SK-N-SH (cell line): ENCODE measurements around the gene RASIP1. TPM values are rescaled to one million over a fixed set of nuclear protein-coding genes. Genes with fewer than 3 reads are reported as not detected.

ENCODE experiments used
- CTCF ChIA-PET: fragments of 300-600, 350-600 bp; formaldehyde crosslinking; extraction: SDS; loops from one replicate; lab custom pipeline; 2021; lab: Yijun Ruan, JAX
- POLR2A ChIA-PET: fragments of 350-600 bp; sonication (Branson Sonifier 250); formaldehyde crosslinking; extraction: SDS; loops from one replicate; lab custom pipeline; 2020; ENCODE audit warnings: antibody characterized with exemption, inconsistent platforms; lab: Yijun Ruan, JAX
- DNase-seq: peaks from one replicate; pipeline ENCODE4 v3.0.0; 2012
- H2AFZ ChIP-seq: fragments of 200-600 bp; sonication (generic); 2 replicates; pipeline ENCODE4 v1.8.1; 2016; ENCODE audit warnings: antibody characterized with exemption, mild to moderate bottlenecking, low read depth
- H3F3A ChIP-seq: fragments of 200-600 bp; sonication (generic); replicated peaks from 2 replicates; pipeline ENCODE3; 2016; ENCODE audit warnings: antibody characterized with exemption, mild to moderate bottlenecking; ENCODE audit not compliant: insufficient read depth
- H3K27ac ChIP-seq, 2 experiments: fragments of 200-500 bp in 1 of 2; fragments of 200-600 bp in 1 of 2; sonication (Bioruptor generic) in 1 of 2; sonication (generic), shearing (Covaris generic) in 1 of 2; 2 replicates each; pipeline versions ENCODE4 v1.5.1 to v1.6.1; 2014 to 2016; ENCODE audit warnings: low read depth in 2 of 2, inconsistent platforms in 1 of 2, low read length in 1 of 2, mild to moderate bottlenecking in 1 of 2, mixed read lengths in 1 of 2
- H3K27me3 ChIP-seq: fragments of 200-600 bp; sonication (generic), shearing (Covaris generic); 2 replicates; pipeline ENCODE4 v1.6.1; 2016; ENCODE audit warnings: mixed run types; ENCODE audit not compliant: insufficient read depth
- H3K36me3 ChIP-seq, 2 experiments: fragments of 200-500 bp in 1 of 2; fragments of 200-600 bp in 1 of 2; sonication (Bioruptor generic) in 1 of 2; sonication (generic) in 1 of 2; replicated peaks in 1 of 2; 2 replicates each; pipeline versions ENCODE3 to v1.5.1; 2014 to 2016; ENCODE audit warnings: low read length in 1 of 2, mild to moderate bottlenecking in 1 of 2; ENCODE audit not compliant: insufficient read depth in 2 of 2, control insufficient read depth in 1 of 2
- H3K4me1 ChIP-seq, 2 experiments: fragments of 200-500 bp in 1 of 2; fragments of 200-600 bp in 1 of 2; sonication (Bioruptor generic) in 1 of 2; sonication (generic), shearing (Covaris generic) in 1 of 2; 2 replicates each; pipeline versions ENCODE4 v1.5.1 to v1.6.1; 2014 to 2016; ENCODE audit warnings: low read depth in 1 of 2, low read length in 1 of 2, mixed run types in 1 of 2; ENCODE audit not compliant: insufficient read depth in 2 of 2, control insufficient read depth in 1 of 2
- H3K4me2 ChIP-seq: fragments of 200-600 bp; sonication (generic), shearing (Covaris generic); 2 replicates; pipeline ENCODE4 v1.6.1; 2017; ENCODE audit warnings: mixed run types
- H3K4me3 ChIP-seq, 2 experiments: fragments of 200-500 bp in 1 of 2; fragments of 200-600 bp in 1 of 2; sonication (Bioruptor generic) in 1 of 2; sonication (generic), shearing (Covaris generic) in 1 of 2; 2 replicates each; pipeline versions ENCODE4 v1.5.1 to v1.8.1; 2014 to 2016; ENCODE audit warnings: low read depth in 2 of 2, inconsistent platforms in 1 of 2, low read length in 1 of 2, mild to moderate bottlenecking in 1 of 2, mixed read lengths in 1 of 2, moderate library complexity in 1 of 2
- H3K79me2 ChIP-seq: fragments of 200-600 bp; sonication (generic); 2 replicates; pipeline ENCODE4 v1.8.1; 2017; ENCODE audit warnings: mild to moderate bottlenecking; ENCODE audit not compliant: insufficient read depth
- H3K9ac ChIP-seq: fragments of 200-600 bp; sonication (generic); 2 replicates; pipeline ENCODE4 v1.6.1; 2017; ENCODE audit warnings: mixed run types
- H3K9me2 ChIP-seq: fragments of 200-600 bp; sonication (generic); 2 replicates; pipeline ENCODE4 v1.6.1; 2017; ENCODE audit warnings: mixed run types
- H3K9me3 ChIP-seq: fragments of 200-600 bp; sonication (generic); 2 replicates; pipeline ENCODE4 v1.6.1; 2017; ENCODE audit warnings: mixed run types, mild to moderate bottlenecking, moderate library complexity
- H4K20me1 ChIP-seq: fragments of 200-600 bp; sonication (generic); 2 replicates; pipeline ENCODE4 v1.6.1; 2017; ENCODE audit warnings: mild to moderate bottlenecking, mixed run types; ENCODE audit not compliant: insufficient read depth
- FOSL2 ChIP-seq: IDR thresholded peaks from 2 replicates; pipeline ENCODE4 v1.4.0; 2012; ENCODE audit warnings: low read depth, mild to moderate bottlenecking, moderate library complexity, borderline replicate concordance
- FOXJ3 ChIP-seq: sonication (generic); formaldehyde crosslinking; IDR thresholded peaks from 2 replicates; pipeline ENCODE4 v1.5.1; 2020; ENCODE audit warnings: mild to moderate bottlenecking, missing genetic modification reagents
- GABPA ChIP-seq: IDR thresholded peaks from 2 replicates; pipeline ENCODE4 v1.4.0; 2012; ENCODE audit warnings: low read depth, mild to moderate bottlenecking
- IRF3 ChIP-seq: fragments of 150-350 bp; IDR thresholded peaks from 2 replicates; pipeline ENCODE4 v1.6.1; 2016; ENCODE audit warnings: mild to moderate bottlenecking, low read depth, low read length
- MXI1 ChIP-seq: IDR thresholded peaks from 2 replicates; pipeline ENCODE4 v1.6.1; 2012; ENCODE audit warnings: mild to moderate bottlenecking, low read depth, low read length, improper control_type of control experiment
- NRF1 ChIP-seq: IDR thresholded peaks from 2 replicates; pipeline ENCODE4 v1.6.1; 2012; ENCODE audit warnings: low read depth, mild to moderate bottlenecking, low read length
- POLR2AphosphoS5 ChIP-seq: IDR thresholded peaks from 2 replicates; pipeline ENCODE4 v1.6.1; 2012; ENCODE audit warnings: low read depth, low read length
- RFX5 ChIP-seq: IDR thresholded peaks from 2 replicates; pipeline ENCODE4 v1.6.1; 2012; ENCODE audit warnings: mild to moderate bottlenecking, improper control_type of control experiment, low read length
- RXRA ChIP-seq: IDR thresholded peaks from 2 replicates; pipeline ENCODE4 v1.4.0; 2012; ENCODE audit warnings: low read depth, mild to moderate bottlenecking, borderline replicate concordance
- SMC3 ChIP-seq: IDR thresholded peaks from 2 replicates; pipeline ENCODE4 v1.6.1; 2012; ENCODE audit warnings: low read depth, low read length, improper control_type of control experiment
- TAF1 ChIP-seq: IDR thresholded peaks from 2 replicates; pipeline ENCODE4 v1.6.1; 2012; ENCODE audit warnings: low read depth, mild to moderate bottlenecking, low read length, moderate library complexity, borderline replicate concordance
- TCF12 ChIP-seq: IDR thresholded peaks from 2 replicates; pipeline ENCODE4 v1.4.0; 2012
- TEAD4 ChIP-seq: IDR thresholded peaks from 2 replicates; pipeline ENCODE4 v1.4.0; 2012; ENCODE audit warnings: mild to moderate bottlenecking, borderline replicate concordance; ENCODE audit not compliant: insufficient read depth
- USF2 ChIP-seq: fragments of 150-350 bp; IDR thresholded peaks from 2 replicates; pipeline ENCODE4 v1.6.1; 2017; ENCODE audit warnings: antibody characterized with exemption, low read length, low read depth, borderline replicate concordance
- WGBS: methylation state at CpG from one replicate; pipeline ENCODE4 v1.1.6; 2017; ENCODE audit warnings: low lambda C conversion rate; 5-methylcytosine and 5-hydroxymethylcytosine counted together
- polyA plus RNA-seq, 3 experiments: library from polyadenylated mRNA; depleted of rRNA; stranded (reverse); fragments of >200 nt; gene quantifications; 2 replicates each; pipeline ENCODE4 v1.2.3, GENCODE V29; 2012
- TF ChIP-seq, protein P1 (sequence below): IDR thresholded peaks from 2 replicates; pipeline ENCODE4; 2012
- TF ChIP-seq, protein P2 (sequence below): IDR thresholded peaks from 2 replicates; pipeline ENCODE4 v1.4.0; 2012; ENCODE audit warnings: low read depth, borderline replicate concordance

RASIP1 gene
- polyA plus RNA-seq, 1 of the 3 experiments (the other 2 are of a cell fraction), result 0.41 TPM

DNA sequence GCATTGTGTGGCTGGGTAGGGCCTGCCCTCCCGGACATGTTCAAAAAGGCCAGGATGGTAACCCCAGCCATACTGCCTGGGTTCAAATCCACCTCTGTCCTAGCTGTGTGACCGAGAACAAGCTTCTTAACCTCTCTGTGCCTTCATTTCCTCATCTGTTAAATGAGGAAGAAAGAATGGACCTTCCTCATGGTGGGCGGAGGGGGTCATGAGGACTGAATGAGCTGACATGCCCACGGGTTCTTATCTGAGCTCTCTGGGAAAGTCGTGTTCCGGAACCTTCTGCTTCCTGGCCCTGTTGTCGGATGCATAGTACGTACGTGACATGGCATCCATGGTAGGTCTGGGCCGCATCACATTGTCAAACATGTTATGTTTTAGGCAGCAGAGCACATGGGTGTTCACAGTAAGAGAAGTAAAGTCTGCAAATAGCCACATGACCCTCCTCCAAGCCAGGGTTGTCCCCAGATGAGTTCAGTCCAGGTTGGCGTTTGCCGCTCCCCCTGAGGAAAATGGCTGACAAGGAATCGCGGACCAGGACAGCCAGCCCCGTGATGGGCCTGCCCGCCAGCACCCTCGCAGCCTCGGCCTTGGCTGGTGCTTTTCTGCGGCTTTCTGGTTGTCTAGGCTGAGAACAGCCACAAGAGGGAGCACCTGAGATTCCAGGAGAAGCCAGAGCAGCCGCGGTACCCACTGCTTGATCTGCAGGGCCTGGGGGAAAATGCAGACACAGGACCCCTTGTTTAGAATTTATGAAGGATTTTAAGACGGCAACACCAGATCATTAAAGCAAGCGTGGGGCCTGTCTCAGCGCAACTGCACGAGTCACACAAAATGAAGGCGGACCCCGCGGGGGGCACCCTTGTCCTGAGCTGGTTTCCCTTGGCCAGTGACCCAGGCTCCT, 65.2 kb downstream of the RASIP1 start (continued):
- TF ChIP-seq USF2 (no peak), TCF12 (no peak), TEAD4 (no peak)

DNA sequence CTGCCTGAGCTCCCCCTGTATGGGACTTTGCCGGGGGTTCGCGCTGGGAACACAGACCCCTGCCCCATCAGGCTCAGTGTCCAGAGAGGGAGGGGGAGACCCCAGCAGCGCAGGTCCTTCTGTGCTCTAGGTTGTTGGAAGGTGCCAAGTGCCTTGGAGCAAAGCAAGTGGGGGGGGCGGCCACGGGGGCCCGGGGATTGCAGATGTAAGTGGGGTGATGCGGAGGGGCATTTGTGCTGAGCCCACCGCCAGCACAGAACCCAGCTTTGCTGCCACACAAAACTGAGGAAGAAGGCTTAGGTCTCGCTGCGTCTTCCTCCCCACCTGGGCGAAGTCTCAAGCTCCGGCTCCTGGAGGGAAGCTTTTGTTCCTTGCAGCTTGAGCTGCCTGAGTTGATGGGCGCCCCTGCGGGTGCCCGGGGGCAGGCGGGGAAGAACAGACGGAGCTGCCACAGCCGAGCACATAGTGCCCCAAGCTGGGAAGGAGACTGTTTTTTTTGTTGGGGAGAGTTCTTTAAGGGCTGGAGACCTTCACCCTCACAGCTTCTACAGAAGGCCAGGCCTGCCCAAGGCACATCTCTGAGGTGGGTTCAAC, 66.1 kb downstream of the RASIP1 start:
- H3K4me2 ChIP-seq, result no peak overlapping the region
- H4K20me1 ChIP-seq, result no peaks in the 10 kb centered on the region
- H3K36me3 ChIP-seq, result no peaks in the 10 kb centered on the region
- ChIA-PET POLR2A (interaction anchor here (1.5 to 2.1 kb wide), 2 partner anchors 28 to 65 kb away, joined by 3 to 7 read pairs; partner anchors contain the start of gene CA11), CTCF (interaction anchor here (0.6 to 3.7 kb wide), 22 partner anchors 8 to 297 kb away, joined by 3 to 35 read pairs (median 4); partner anchors contain the start of genes BAX, CA11 and FUT2)
- no peaks in the 10 kb centered on the region for H3K27me3 ChIP-seq
- H3K4me1 ChIP-seq, result peaks cover 0 to 8% of the 10 kb centered on the region in 2 experiments; a peak in 1 of 4 replicates
- no peaks in the 10 kb centered on the region for H3K9me3 ChIP-seq
- WGBS, result 92% methylated on average over 13 of the region's 19 CpGs
- no peak overlapping the region for H3K27ac ChIP-seq
- H2AFZ ChIP-seq, result no peak overlapping the region
- no peak for DNase-seq
- TF ChIP-seq, protein P1, sequence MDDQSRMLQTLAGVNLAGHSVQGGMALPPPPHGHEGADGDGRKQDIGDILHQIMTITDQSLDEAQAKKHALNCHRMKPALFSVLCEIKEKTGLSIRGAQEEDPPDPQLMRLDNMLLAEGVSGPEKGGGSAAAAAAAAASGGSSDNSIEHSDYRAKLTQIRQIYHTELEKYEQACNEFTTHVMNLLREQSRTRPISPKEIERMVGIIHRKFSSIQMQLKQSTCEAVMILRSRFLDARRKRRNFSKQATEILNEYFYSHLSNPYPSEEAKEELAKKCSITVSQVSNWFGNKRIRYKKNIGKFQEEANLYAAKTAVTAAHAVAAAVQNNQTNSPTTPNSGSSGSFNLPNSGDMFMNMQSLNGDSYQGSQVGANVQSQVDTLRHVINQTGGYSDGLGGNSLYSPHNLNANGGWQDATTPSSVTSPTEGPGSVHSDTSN, result no peak
- TF ChIP-seq IRF3 (no peak), POLR2AphosphoS5 (no peak), TAF1 (no peak), GABPA (no peak), RXRA (no peak), RFX5 (no peak), NRF1 (no peak), SMC3 (no peak), MXI1 (no peak), FOXJ3 (no peak), USF2 (no peak), FOSL2 (no peak)
- TF ChIP-seq, protein P2, sequence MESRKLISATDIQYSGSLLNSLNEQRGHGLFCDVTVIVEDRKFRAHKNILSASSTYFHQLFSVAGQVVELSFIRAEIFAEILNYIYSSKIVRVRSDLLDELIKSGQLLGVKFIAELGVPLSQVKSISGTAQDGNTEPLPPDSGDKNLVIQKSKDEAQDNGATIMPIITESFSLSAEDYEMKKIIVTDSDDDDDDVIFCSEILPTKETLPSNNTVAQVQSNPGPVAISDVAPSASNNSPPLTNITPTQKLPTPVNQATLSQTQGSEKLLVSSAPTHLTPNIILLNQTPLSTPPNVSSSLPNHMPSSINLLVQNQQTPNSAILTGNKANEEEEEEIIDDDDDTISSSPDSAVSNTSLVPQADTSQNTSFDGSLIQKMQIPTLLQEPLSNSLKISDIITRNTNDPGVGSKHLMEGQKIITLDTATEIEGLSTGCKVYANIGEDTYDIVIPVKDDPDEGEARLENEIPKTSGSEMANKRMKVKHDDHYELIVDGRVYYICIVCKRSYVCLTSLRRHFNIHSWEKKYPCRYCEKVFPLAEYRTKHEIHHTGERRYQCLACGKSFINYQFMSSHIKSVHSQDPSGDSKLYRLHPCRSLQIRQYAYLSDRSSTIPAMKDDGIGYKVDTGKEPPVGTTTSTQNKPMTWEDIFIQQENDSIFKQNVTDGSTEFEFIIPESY, result no peak
- H3K79me2 ChIP-seq, result no peaks in the 10 kb centered on the region
- H3K9me2 ChIP-seq, result no peaks in the 10 kb centered on the region
- no peak overlapping the region for H3K9ac ChIP-seq
- H3K4me3 ChIP-seq, result no peak overlapping the region
- no peaks in the 10 kb centered on the region for H3F3A ChIP-seq
